Astrocyte (in vitro differentiated cells and primary cell): ENCODE data around the gene APOL6.

Experiments
- CTCF ChIP-seq: IDR thresholded peaks from 2 replicates; pipeline ENCODE4 v1.5.1; 2011; ENCODE audit warnings: low read depth, mild to moderate bottlenecking, inconsistent platforms, low read length, moderate library complexity; ENCODE audit not compliant: insufficient read depth
- EZH2 ChIP-seq: IDR thresholded peaks from 2 replicates; pipeline ENCODE4 v1.6.1; 2012; ENCODE audit warnings: mild to moderate bottlenecking, low read length, inconsistent platforms; ENCODE audit not compliant: insufficient read depth

GRCh38 chr22:35686298-35686697 lies 38.1 kb downstream of the APOL6 start:
- TF ChIP-seq CTCF (no peak), EZH2 (no peak)
